Activated CD8-positive, alpha-beta memory T cell treated with anti-CD3 and anti-CD28 coated beads for 48 hours (primary cell): ENCODE data around the gene MAPK12.

ENCODE experiments used
- DNase-seq, 3 experiments: peaks; one replicate each; pipeline ENCODE4 v3.0.0-alpha.2; 2020; ENCODE audit warnings: low read depth in 2 of 3, low spot score in 2 of 3

The MAPK12 gene

GRCh38 chr22:50253046-50253915 lies 8.2 kb downstream of the MAPK12 start:
- DNase-seq, result no peak

GRCh38 chr22:50252082-50253045 lies 9.1 kb downstream of the MAPK12 start:
- no peak for DNase-seq

- no peak for DNase-seq
Observed at GRCh38 chr22:50251477-50252081, 9.9 kb downstream of the MAPK12 start.

- peak; percentile 67 to 78 (median 71) for DNase-seq
Observed at GRCh38 chr22:50250555-50251476, 10.7 kb downstream of the MAPK12 start, which contains the start of gene HDAC10. TSS of gene HDAC10 (minus strand) at chr22:50251265. CDS start at chr22:50251032, 233 bp downstream.

DNA sequence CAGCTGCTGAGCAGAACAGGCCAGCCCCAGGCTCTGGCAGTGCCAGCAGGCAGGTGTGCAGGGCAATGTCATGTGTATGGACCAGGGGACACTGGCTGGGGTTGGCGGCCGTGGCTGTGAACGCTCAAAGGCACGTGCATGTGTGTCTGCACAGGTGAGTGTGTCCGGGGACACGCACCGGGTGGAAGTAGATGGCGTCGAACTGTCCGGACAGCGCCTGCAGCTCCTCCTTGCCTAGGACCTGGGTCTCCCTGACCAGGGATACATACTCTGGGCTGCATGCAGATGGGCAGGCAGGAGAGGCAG lies 11.3 kb downstream of the MAPK12 start:
- DNase-seq, result no peak

GRCh38 chr22:50249341-50250248 lies 11.9 kb downstream of the MAPK12 start:
- no peak for DNase-seq

- no peak for DNase-seq
Observed at GRCh38 chr22:50248196-50249081, 13.0 kb downstream of the MAPK12 start.

DNA sequence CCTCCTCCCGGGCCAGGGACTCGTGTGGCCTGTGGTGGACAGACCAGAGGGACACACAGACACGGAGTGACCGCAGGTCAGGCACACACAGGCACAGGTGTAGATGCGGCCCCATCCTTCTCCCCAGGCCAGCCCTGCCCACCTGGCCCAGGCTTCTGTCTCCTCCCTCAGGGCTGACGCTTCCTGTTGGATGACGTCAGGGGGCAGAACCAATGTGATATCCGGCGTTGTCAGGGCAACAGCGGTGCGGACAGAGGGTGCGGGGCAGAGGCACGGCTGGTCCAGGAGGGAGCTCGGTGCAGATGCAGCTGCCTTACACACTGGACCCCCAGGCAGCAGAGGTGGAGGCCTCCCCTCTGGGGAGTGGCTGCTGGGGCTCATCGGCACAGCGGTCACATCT lies 13.7 kb downstream of the MAPK12 start:
- no peak for DNase-seq

- DNase-seq, result no peak
Observed at GRCh38 chr22:50246242-50247175, 15.0 kb downstream of the MAPK12 start.

GRCh38 chr22:50245214-50246072 lies 16.0 kb downstream of the MAPK12 start:
- no peak for DNase-seq

DNA sequence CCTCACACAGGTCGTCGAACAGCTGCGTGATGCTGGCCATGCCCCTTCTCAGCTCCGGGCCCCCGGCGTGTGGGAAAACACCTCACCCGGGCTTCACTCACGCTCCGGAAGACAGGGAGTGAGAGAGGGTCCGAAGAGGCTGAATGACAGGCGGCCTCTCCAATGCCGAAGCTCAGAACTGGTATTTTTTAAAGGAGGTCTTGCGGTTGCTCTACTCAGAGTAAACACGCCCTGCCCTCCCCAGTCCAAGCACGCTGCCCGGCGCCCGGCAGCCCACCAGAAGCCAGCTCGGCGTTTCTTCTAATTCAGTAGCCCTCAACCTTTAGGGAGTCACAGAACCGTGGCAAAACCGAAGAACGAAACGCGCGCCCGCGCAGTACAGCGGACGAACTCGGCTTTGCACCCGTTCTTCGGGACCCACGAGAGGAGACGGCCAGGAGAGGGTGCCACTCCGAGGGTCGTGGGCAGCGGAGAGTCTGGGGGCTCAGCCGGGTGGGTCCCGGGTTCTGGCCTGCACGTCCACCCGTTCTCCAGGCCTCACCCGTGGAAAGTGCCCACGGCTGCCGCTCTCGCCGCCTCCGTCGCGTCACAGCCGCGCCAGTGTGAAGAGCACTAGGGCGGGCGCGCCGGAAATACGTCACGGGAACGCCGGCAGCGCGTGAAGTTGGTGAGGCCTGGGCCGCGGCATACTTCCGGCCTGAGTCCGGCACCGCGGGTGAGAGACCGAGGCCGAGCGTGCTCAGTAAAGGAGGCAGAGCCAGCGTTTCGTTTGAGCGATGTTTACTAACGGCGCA lies 16.9 kb downstream of the MAPK12 start, which contains the start of gene TUBGCP6:
TSS of gene TUBGCP6 (minus strand) at position 604 of the 794 bp plus-strand sequence. CDS start at position 40, 564 bp downstream.
- DNase-seq, result peak; percentile 85 to 88 (median 85)

GRCh38 chr22:50243685-50244419 lies 17.6 kb downstream of the MAPK12 start:
- DNase-seq, result no peak

DNA sequence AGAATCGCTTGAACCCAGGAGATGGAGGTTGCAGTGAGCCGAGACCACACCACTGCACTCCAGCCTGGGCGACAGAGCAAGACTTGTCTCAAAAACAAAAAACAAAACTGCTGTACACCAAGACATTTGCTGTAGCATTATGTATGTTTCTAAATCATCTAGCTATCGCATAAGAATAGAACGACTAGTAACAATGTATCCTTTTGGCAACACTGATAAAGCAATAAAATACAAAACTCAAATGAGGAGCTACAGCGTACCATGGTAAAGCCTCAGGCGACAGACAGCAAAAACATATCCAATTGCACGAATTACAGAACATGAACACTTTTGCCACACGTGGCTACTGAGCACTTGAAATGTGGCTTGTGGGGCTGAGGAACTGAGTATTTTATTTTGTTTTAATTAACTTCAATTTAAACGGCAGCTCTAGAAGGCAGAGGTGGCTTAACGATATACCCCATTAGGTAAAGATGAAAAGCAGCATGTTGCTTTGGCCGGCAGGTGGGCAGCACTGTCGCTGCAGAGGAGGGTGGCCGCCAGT lies 19.0 kb downstream of the MAPK12 start:
- no peak for DNase-seq

DNA sequence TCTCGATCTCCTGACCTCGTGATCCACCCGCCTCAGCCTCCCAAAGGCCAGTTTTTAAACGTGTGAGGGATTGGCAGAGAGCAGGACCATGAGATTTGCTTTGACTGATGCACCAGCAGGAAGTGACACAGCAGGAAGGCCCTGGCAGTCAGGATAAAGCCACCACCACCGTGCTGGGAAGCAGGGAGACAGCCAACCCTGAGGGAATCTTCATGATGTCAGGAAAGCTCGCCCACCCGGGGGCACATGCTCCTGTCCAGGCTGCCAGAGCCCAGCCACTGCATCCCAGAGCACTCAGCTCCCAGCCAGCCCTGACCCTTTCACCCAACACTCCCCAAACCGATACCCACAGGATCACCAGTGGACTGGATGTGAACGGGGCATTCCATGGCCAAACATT lies 22.7 kb downstream of the MAPK12 start:
- no peak for DNase-seq
